CD4-positive, alpha-beta memory T cell (primary cell): ENCODE results near the gene SKI. TPM values are rescaled to one million over a fixed set of nuclear protein-coding genes. Genes with fewer than 3 reads are reported as not detected.

Source experiments
- CTCF ChIA-PET: fragments of 350-600 bp; sonication (Branson Sonifier 250); formaldehyde crosslinking; loops from one replicate; lab custom pipeline; 2021; ENCODE audit warnings: inconsistent platforms; ENCODE audit not compliant: partially characterized antibody; lab: Charles Lee
- POLR2A ChIA-PET: fragments of 350-600 bp; sonication (Branson Sonifier 250); formaldehyde crosslinking; loops from one replicate; lab custom pipeline; 2021; ENCODE audit not compliant: partially characterized antibody; lab: Charles Lee
- DNase-seq, 5 donors: peaks; one replicate each; pipeline versions ENCODE4 v3.0.0 to v3.0.0-alpha.2; 2020 to 2022; ENCODE audit warnings: mixed read lengths in 1 of 5
- H3K27ac ChIP-seq: one replicate; pipeline ENCODE4 v1.7.0; 2013; ENCODE audit warnings: low read depth, low read length
- H3K27me3 ChIP-seq: 2 replicates; pipeline ENCODE4 v1.7.0; 2013; ENCODE audit warnings: mild to moderate bottlenecking, low read length, moderate library complexity; ENCODE audit not compliant: insufficient read depth
- H3K36me3 ChIP-seq: 2 replicates; pipeline ENCODE4 v1.7.0; 2013; ENCODE audit warnings: mild to moderate bottlenecking, low read length, moderate library complexity; ENCODE audit not compliant: insufficient read depth
- H3K4me1 ChIP-seq: 2 replicates; pipeline ENCODE4 v1.7.0; 2013; ENCODE audit warnings: mild to moderate bottlenecking, low read length, moderate library complexity; ENCODE audit not compliant: insufficient read depth
- H3K4me3 ChIP-seq, 2 donors: one replicate each; pipeline ENCODE4 v1.7.0; 2013; ENCODE audit warnings: low read length in 2 of 2, mild to moderate bottlenecking in 1 of 2
- H3K9me3 ChIP-seq, 2 donors: one replicate each; pipeline ENCODE4 v1.7.0; 2013; ENCODE audit warnings: low read length in 2 of 2, control low read depth in 1 of 2; ENCODE audit not compliant: control insufficient read depth in 1 of 2
- H3K27ac Mint-ChIP-seq, 7 donors: one replicate each; pipeline ENCODE4 v1.8.0; 2020 to 2021; ENCODE audit warnings: mixed read lengths in 7 of 7, mild to moderate bottlenecking in 6 of 7, inconsistent platforms in 3 of 7, moderate library complexity in 3 of 7
- H3K27me3 Mint-ChIP-seq, 2 donors: one replicate each; pipeline ENCODE4 v1.8.0; 2020 to 2021; ENCODE audit warnings: mixed read lengths in 2 of 2
- H3K36me3 Mint-ChIP-seq, 2 donors: one replicate each; pipeline ENCODE4 v1.8.0; 2020 to 2021; ENCODE audit warnings: mixed read lengths in 2 of 2, inconsistent platforms in 1 of 2, mild to moderate bottlenecking in 1 of 2
- H3K4me1 Mint-ChIP-seq, 4 donors: one replicate each; pipeline ENCODE4 v1.8.0; 2020 to 2021; ENCODE audit warnings: mixed read lengths in 4 of 4, mild to moderate bottlenecking in 1 of 4
- H3K4me3 Mint-ChIP-seq, 8 donors: one replicate each; pipeline ENCODE4 v1.8.0; 2020 to 2021; ENCODE audit warnings: mixed read lengths in 8 of 8, mild to moderate bottlenecking in 7 of 8, moderate library complexity in 6 of 8, inconsistent platforms in 3 of 8
- H3K9me3 Mint-ChIP-seq, 8 donors: one replicate each; pipeline ENCODE4 v1.8.0; 2020 to 2021; ENCODE audit warnings: mixed read lengths in 8 of 8, mild to moderate bottlenecking in 5 of 8, inconsistent platforms in 3 of 8, moderate library complexity in 1 of 8
- intact Hi-C: fragments of 100-400 bp; cut with micrococcal nuclease; formaldehyde crosslinking; loops from one replicate; pipeline ENCODE4 v1.15.1; 2023
- polyA plus RNA-seq, 2 donors: library from polyadenylated mRNA; unstranded; fragments of 300-500 nt; fragmentation: Illumina TruSeq; gene quantifications; one replicate each; pipeline ENCODE4 v1.2.3, GENCODE V29; 2021
- total RNA-seq, 2 experiments: library from RNA; stranded (reverse); gene quantifications; one replicate each; pipeline ENCODE4 v1.2.3, GENCODE V29; 2021

Gene SKI
- total and polyA plus RNA-seq, 4 experiments from 2014 or later, result 0.08 to 104 (median 48.5) TPM

DNA sequence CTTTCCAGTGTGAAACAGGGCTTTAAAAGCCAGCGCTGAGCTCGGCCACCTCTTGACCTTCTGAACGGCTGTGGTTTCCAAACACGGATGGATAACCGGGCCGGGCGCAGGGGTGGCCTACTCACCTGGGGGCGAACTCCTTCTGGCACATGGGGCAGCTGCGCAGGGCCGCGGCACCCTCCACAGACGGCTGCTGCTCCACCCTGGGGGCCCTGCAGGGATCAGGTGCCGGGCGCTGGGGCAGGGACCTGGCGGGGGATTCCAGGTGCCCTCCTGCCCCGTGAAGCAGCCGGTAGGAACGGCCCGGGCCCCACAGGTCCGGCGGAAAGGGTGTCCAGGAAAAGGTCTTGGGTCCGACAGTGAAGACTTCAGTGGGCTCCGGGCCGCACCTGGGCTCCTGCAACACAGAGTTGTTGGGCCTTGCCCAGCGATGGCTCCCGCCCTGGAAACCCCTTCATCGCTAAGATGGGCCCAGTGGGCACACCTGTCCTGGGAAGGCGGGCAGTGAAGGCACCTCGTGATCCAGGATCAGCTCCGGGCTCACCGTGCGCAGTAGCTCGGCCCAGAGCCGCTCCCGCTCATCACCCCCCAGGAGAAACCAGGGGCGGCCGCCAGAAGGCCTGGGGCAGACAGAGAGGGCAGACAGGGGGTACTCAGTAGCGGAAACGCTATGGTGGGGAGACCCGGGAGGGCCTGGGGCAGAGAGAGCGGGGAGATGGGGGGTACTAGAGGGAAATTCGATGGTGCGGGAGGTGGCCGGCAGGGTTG is 34.4 kb upstream of the SKI start:
- no peaks in the 10 kb centered on the region for H3K9me3 Mint-ChIP-seq
- H3K4me1 Mint-ChIP-seq, result peaks cover 5 to 38% (median 19%) of the 10 kb centered on the region in 4 donors
- H3K27ac ChIP-seq, result peak overlapping the region; percentile 64
- intact Hi-C loops, result loop anchor here (2.0 kb wide), 3 partner anchors 107 to 393 kb away; partner anchors contain the start of genes MORN1, PRXL2B and RER1
- no peak overlapping the region for H3K4me3 ChIP-seq
- POLR2A ChIA-PET, result interaction anchor here (0.9 to 5.2 kb wide), 10 partner anchors 27 to 392 kb away, joined by 3 to 78 read pairs (median 8); partner anchors contain the start of genes MORN1, RER1, SKI and TNFRSF14
- no peaks in the 10 kb centered on the region for H3K27me3 Mint-ChIP-seq
- peak overlapping the region; percentile 31 to 76 (median 50) for H3K4me3 Mint-ChIP-seq
- peaks cover 0 to 6% of the 10 kb centered on the region in 2 donors for H3K36me3 Mint-ChIP-seq
- H3K9me3 ChIP-seq, result no peaks in the 10 kb centered on the region
- H3K27me3 ChIP-seq, result no peaks in the 10 kb centered on the region
- DNase-seq, result no peak
- peak overlapping the region in 6 of 7 donors; percentile 17 to 81 (median 50) for H3K27ac Mint-ChIP-seq
- no peaks in the 10 kb centered on the region for H3K36me3 ChIP-seq
- peaks cover 44% of the 10 kb centered on the region for H3K4me1 ChIP-seq
- CTCF ChIA-PET, result interaction anchor here (1.6 to 11.5 kb wide), 3 partner anchors 118 to 194 kb away, joined by 4 to 236 read pairs (median 7); no protein-coding TSS in a partner anchor

- H3K36me3 Mint-ChIP-seq, result peaks cover 0 to 4% of the 10 kb centered on the region in 2 donors
- intact Hi-C loops, result loop anchor here (2.0 kb wide), 3 partner anchors 106 to 392 kb away; partner anchors contain the start of genes MORN1, PRXL2B and RER1
- peak within 1 kb of the TSS; percentile 87 to 97 (median 92) for H3K27ac Mint-ChIP-seq
- ChIA-PET CTCF (interaction anchor here (0.7 to 11.5 kb wide), 39 partner anchors 9 to 593 kb away, joined by 3 to 236 read pairs (median 5); partner anchors contain the start of genes MORN1, PANK4, PEX10 and RER1), POLR2A (interaction anchor here (0.8 to 5.2 kb wide), 32 partner anchors 11 to 391 kb away, joined by 3 to 78 read pairs (median 6); partner anchors contain the start of genes MORN1, PANK4, PEX10 and RER1)
- H3K4me3 ChIP-seq, result peak within 1 kb of the TSS; percentile 57 to 68
- H3K9me3 Mint-ChIP-seq, result no peaks in the 10 kb centered on the region
- no peaks in the 10 kb centered on the region for H3K9me3 ChIP-seq
- H3K27ac ChIP-seq, result peak within 1 kb of the TSS; percentile 64
- H3K4me3 Mint-ChIP-seq, result peak within 1 kb of the TSS; percentile 82 to 94 (median 84)
- peaks cover 6 to 41% (median 21%) of the 10 kb centered on the region in 4 donors for H3K4me1 Mint-ChIP-seq
- peaks cover 47% of the 10 kb centered on the region for H3K4me1 ChIP-seq
- no peaks in the 10 kb centered on the region for H3K36me3 ChIP-seq
- no peak for DNase-seq
- no peaks in the 10 kb centered on the region for H3K27me3 Mint-ChIP-seq
- H3K27me3 ChIP-seq, result no peaks in the 10 kb centered on the region
These were observed 33.7 kb upstream of the SKI start, which contains the start of gene FAAP20 for GRCh38 chr1:2194319-2194897. FAAP20 (minus strand) TSS chr1:2194772; CDS start chr1:2194749, 23 bp downstream.

- H3K4me1 ChIP-seq, result peaks cover 49% of the 10 kb centered on the region
- CTCF ChIA-PET, result interaction anchor here (0.7 to 11.5 kb wide), 40 partner anchors 9 to 592 kb away, joined by 3 to 236 read pairs (median 5); partner anchors contain the start of genes MORN1, PANK4, PEX10 and RER1
- H3K36me3 Mint-ChIP-seq, result peaks cover 0 to 3% of the 10 kb centered on the region in 2 donors
- peak overlapping the region; percentile 57 to 68 for H3K4me3 ChIP-seq
- intact Hi-C loops, result loop anchor here (1.0 to 5.0 kb wide), 11 partner anchors 10 to 392 kb away; partner anchors contain the start of genes MORN1, PANK4, PEX10 and PRXL2B
- H3K27ac Mint-ChIP-seq, result peak overlapping the region; percentile 87 to 97 (median 92)
- no peaks in the 10 kb centered on the region for H3K27me3 Mint-ChIP-seq
- H3K9me3 Mint-ChIP-seq, result no peaks in the 10 kb centered on the region
- H3K27ac ChIP-seq, result peak overlapping the region; percentile 64
- POLR2A ChIA-PET, result interaction anchor here (0.8 to 5.2 kb wide), 32 partner anchors 11 to 390 kb away, joined by 3 to 78 read pairs (median 6); partner anchors contain the start of genes MORN1, PANK4, PEX10 and RER1
- peak; percentile 91 to 98 (median 94) for DNase-seq
- H3K4me3 Mint-ChIP-seq, result peak overlapping the region; percentile 82 to 94 (median 84)
- no peaks in the 10 kb centered on the region for H3K27me3 ChIP-seq
- no peaks in the 10 kb centered on the region for H3K36me3 ChIP-seq
- H3K9me3 ChIP-seq, result no peaks in the 10 kb centered on the region
- peaks cover 8 to 43% (median 24%) of the 10 kb centered on the region in 4 donors for H3K4me1 Mint-ChIP-seq
These were observed 33.0 kb upstream of the SKI start for GRCh38 chr1:2194898-2195673.

- Histone ChIP-seq H3K27me3 (no peaks in the 10 kb centered on the region), H3K27ac (peak overlapping the region; percentile 64), H3K4me3 (no peak overlapping the region), H3K36me3 (no peaks in the 10 kb centered on the region), H3K4me1 (peaks cover 49% of the 10 kb centered on the region), H3K9me3 (no peaks in the 10 kb centered on the region)
- Mint-ChIP-seq H3K27me3 (no peaks in the 10 kb centered on the region), H3K4me3 (no peak overlapping the region), H3K36me3 (peaks cover 0 to 3% of the 10 kb centered on the region in 2 donors), H3K27ac (peak overlapping the region in 3 of 7 donors; percentile 47 to 97 (median 87)), H3K4me1 (peaks cover 8 to 41% (median 24%) of the 10 kb centered on the region in 4 donors), H3K9me3 (no peaks in the 10 kb centered on the region)
- intact Hi-C loops, result loop anchor here (1.0 to 5.0 kb wide), 11 partner anchors 10 to 391 kb away; partner anchors contain the start of genes MORN1, PANK4, PEX10 and PRXL2B
- DNase-seq, result no peak
- POLR2A ChIA-PET, result interaction anchor here (1.1 to 5.2 kb wide), 15 partner anchors 10 to 382 kb away, joined by 3 to 78 read pairs (median 8); partner anchors contain the start of genes MORN1, PANK4, PEX10 and RER1
- CTCF ChIA-PET, result interaction anchor here (0.9 to 11.5 kb wide), 13 partner anchors 22 to 390 kb away, joined by 3 to 236 read pairs (median 11); partner anchors contain the start of genes MORN1 and RER1
These were observed 32.3 kb upstream of the SKI start for GRCh38 chr1:2195785-2196184.

- Mint-ChIP-seq H3K4me1 (peaks cover 7 to 37% (median 20%) of the 10 kb centered on the region in 4 donors), H3K27me3 (no peaks in the 10 kb centered on the region), H3K36me3 (peaks cover 0 to 2% of the 10 kb centered on the region in 2 donors), H3K27ac (peak overlapping the region in 2 of 7 donors; percentile 22 to 60), H3K9me3 (no peaks in the 10 kb centered on the region), H3K4me3 (no peak overlapping the region)
- Histone ChIP-seq H3K27ac (no peak overlapping the region), H3K4me3 (no peak overlapping the region), H3K27me3 (no peaks in the 10 kb centered on the region), H3K4me1 (peaks cover 52% of the 10 kb centered on the region), H3K9me3 (no peaks in the 10 kb centered on the region), H3K36me3 (no peaks in the 10 kb centered on the region)
- intact Hi-C loops, result loop anchor here (5.0 kb wide), 2 partner anchors 65 to 330 kb away; partner anchors contain the start of gene PANK4
- CTCF ChIA-PET, result interaction anchor here (2.3 to 11.5 kb wide), 3 partner anchors 36 to 183 kb away, joined by 39 to 236 read pairs (median 40); no protein-coding TSS in a partner anchor
- no peak for DNase-seq
- POLR2A ChIA-PET, result interaction anchor here (0.6 to 5.2 kb wide), 5 partner anchors 34 to 216 kb away, joined by 3 to 78 read pairs (median 32); partner anchors contain the start of genes MORN1, RER1 and SKI
These were observed 31.0 kb upstream of the SKI start for GRCh38 chr1:2196901-2197638.
